Ascending aorta (tissue), 2 donors: ENCODE measurements around the gene CTIF. TPM values are rescaled to one million over a fixed set of nuclear protein-coding genes. Genes with fewer than 3 reads are reported as not detected.

Source experiments
- DNase-seq, 2 donors: peaks; one replicate each; pipeline ENCODE4 v3.0.0-alpha.2; 2019; ENCODE audit warnings: low spot score in 2 of 2
- H3K27ac ChIP-seq, 2 donors: fragments of 200-600 bp; sonication (generic); one replicate each; pipeline ENCODE4 v1.5.1; 2016 to 2017; ENCODE audit warnings: mild to moderate bottlenecking in 1 of 2
- H3K27me3 ChIP-seq: fragments of 200-600 bp; sonication (generic); one replicate; pipeline ENCODE4 v1.5.1; 2017
- H3K36me3 ChIP-seq, 2 donors: fragments of 200-600 bp; sonication (generic); one replicate each; pipeline ENCODE4 v1.5.1; 2016
- H3K4me1 ChIP-seq, 2 donors: fragments of 200-600 bp; sonication (generic); one replicate each; pipeline ENCODE4 v1.5.1; 2016 to 2017; ENCODE audit warnings: mild to moderate bottlenecking in 1 of 2
- H3K4me3 ChIP-seq, 2 donors: fragments of 200-600 bp; sonication (generic); one replicate each; pipeline ENCODE4 v1.5.1; 2016 to 2017; ENCODE audit warnings: mild to moderate bottlenecking in 1 of 2
- H3K9me3 ChIP-seq, 2 donors: fragments of 200-600 bp; sonication (generic); one replicate each; pipeline ENCODE4 v1.5.1; 2016
- intact Hi-C: fragments of 100-400 bp; cut with DNase I; formaldehyde crosslinking; loops from one replicate; pipeline ENCODE4 v1.15.1; 2023
- total RNA-seq: library from RNA; depleted of rRNA; stranded (reverse); fragments of >200 nt; gene quantifications from one replicate; pipeline ENCODE4 v1.1.0, GENCODE V29; 2016
- TF ChIP-seq, protein P1 (sequence below), 3 experiments: fragments of 200-600 bp in 2 of 3; fragments of 450-650 bp in 1 of 3; sonication (generic) in 2 of 3; IDR thresholded peaks; one replicate each; pipeline ENCODE4 v1.5.1; 2016 to 2019; ENCODE audit warnings: antibody characterized with exemption in 3 of 3, mild to moderate bottlenecking in 1 of 3, moderate library complexity in 1 of 3

Gene CTIF
- total RNA-seq, 1 donor from 2014 or later, result 55.3 TPM

DNA sequence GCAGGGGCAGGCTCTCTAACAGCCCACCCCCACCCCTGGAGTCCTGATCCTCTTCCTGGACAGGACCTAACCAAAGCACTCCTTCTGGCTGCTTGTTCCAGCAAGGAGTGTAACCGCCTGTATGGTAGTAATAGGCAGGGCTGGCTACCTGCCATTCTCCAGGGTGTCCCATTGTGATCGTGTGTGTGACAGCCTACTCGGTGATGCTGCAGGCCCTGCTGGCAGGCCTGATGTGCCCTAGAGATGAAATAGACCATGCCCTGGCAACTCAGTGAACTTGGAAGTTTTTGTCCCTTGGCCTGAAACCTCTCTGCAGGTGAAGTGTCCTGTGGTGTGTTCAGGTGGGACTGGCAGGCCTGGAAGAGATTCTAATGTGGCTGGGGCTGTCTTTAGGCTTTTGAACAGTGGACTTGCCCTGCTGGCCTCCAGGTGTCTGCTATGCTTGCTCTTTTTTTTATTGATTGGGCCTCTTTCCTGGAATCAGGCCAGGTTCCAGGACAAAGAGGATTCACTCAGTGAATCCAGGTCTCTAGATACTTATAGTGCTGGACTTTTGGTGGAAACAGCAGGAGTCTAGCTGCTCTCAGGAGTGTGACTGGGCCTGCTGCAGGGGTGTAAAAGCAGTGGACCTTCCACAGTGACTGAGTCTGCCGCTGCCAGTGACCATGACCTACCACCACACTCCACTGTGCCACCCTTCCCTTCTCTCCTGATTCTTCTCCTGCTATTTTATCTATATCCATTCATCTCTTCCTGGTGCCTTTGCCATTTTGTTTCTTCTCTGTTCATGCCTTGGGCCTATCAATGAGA, 132.1 kb downstream of the CTIF start:
- Histone ChIP-seq H3K27me3 (no peaks in the 10 kb centered on the region), H3K4me1 (peaks cover 5 to 7% of the 10 kb centered on the region in 2 donors), H3K27ac (no peak overlapping the region), H3K4me3 (no peak overlapping the region), H3K9me3 (peaks cover 0 to 7% of the 10 kb centered on the region in 2 donors), H3K36me3 (peaks cover 16 to 21% of the 10 kb centered on the region in 2 donors)
- TF ChIP-seq, protein P1, sequence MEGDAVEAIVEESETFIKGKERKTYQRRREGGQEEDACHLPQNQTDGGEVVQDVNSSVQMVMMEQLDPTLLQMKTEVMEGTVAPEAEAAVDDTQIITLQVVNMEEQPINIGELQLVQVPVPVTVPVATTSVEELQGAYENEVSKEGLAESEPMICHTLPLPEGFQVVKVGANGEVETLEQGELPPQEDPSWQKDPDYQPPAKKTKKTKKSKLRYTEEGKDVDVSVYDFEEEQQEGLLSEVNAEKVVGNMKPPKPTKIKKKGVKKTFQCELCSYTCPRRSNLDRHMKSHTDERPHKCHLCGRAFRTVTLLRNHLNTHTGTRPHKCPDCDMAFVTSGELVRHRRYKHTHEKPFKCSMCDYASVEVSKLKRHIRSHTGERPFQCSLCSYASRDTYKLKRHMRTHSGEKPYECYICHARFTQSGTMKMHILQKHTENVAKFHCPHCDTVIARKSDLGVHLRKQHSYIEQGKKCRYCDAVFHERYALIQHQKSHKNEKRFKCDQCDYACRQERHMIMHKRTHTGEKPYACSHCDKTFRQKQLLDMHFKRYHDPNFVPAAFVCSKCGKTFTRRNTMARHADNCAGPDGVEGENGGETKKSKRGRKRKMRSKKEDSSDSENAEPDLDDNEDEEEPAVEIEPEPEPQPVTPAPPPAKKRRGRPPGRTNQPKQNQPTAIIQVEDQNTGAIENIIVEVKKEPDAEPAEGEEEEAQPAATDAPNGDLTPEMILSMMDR (IDR thresholded peaks at IDR 0.05), result no peak
- intact Hi-C loops, result no loop called here
- no peak for DNase-seq

DNA sequence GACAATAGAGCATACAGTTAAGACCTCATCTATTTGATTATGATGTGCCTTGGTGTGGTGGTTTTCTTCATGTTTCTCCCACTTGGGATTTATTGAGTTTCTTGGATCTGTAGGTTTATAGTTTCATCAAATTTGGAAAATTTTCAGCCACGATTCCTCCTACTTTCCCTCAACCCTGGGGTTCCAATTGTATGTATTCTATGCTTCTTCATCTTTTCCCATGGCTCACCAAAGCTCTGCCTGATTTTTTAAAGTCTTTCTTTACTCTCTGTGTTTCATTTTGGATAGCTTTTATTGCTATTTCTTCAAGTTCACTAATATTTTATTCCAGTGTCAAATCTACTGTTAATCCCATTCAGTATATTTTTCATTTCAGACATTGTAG, 132.7 kb downstream of the CTIF start:
- Histone ChIP-seq H3K27me3 (no peaks in the 10 kb centered on the region), H3K9me3 (peaks cover 0 to 7% of the 10 kb centered on the region in 2 donors), H3K36me3 (peaks cover 16 to 18% of the 10 kb centered on the region in 2 donors), H3K27ac (no peak overlapping the region), H3K4me3 (no peak overlapping the region), H3K4me1 (peaks cover 5 to 11% of the 10 kb centered on the region in 2 donors)
- intact Hi-C loops, result no loop called here
- TF ChIP-seq, protein P1 (IDR thresholded peaks at IDR 0.05), result no peak
- DNase-seq, result no peak

DNA sequence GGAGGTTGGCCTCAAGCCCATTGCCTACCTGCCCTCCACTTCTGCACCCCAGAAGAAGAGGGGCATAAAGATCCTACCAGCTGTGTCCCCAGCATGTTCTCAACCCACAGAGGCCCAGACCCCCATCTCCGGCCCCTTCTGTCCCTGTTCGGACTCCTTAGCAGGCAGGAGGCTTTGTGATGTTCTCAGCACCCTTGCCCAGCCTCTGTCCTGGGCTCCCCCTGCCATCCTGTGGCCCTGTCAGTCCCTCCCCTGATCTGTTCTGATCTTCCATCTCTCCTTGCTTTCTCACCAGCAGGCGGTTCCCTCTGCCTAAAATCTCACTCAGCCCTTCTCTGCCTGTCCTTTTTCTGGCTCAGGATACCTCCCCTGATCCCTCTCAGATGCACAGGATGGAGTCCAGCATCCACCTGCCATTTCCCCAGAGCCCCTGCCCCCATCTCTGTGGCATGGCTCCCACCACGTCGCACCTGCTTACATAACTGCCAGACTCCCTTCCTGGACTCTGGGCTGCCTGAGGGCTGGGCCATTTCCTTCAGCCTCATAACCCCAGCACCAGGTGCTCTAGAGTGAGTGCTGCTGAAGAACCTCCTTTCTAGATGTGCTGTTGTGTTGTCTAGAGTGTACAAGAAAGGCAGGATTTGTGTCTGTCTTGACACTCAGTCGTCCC, 134.0 kb downstream of the CTIF start:
- peaks cover 0 to 7% of the 10 kb centered on the region in 2 donors for H3K9me3 ChIP-seq
- no peak overlapping the region for H3K27ac ChIP-seq
- DNase-seq, result no peak
- peaks cover 15 to 18% of the 10 kb centered on the region in 2 donors for H3K36me3 ChIP-seq
- H3K4me1 ChIP-seq, result peaks cover 5 to 16% of the 10 kb centered on the region in 2 donors
- TF ChIP-seq, protein P1 (IDR thresholded peaks at IDR 0.05), result no peak
- H3K4me3 ChIP-seq, result no peak overlapping the region
- no peaks in the 10 kb centered on the region for H3K27me3 ChIP-seq
- intact Hi-C loops, result no loop called here

DNA sequence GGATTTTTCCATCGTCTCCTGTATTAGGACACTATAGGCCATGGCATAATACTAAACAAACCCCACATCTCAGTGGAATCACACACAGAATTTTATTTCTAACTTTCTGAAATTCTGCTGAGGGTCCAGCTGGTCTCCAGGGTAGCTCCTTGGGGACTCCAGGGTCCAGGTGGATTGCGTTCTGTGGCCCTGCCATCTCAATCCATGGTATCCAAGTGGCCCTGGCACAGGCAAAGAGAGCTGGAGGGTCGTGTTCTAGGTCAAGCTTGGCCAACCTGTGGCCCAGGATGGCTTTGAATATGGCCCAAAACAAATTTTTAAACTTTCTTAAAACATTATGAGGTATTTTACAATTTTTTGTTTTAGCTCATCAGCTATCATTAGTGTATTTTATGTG, 134.6 kb downstream of the CTIF start:
- Histone ChIP-seq H3K4me3 (no peak overlapping the region), H3K27me3 (no peaks in the 10 kb centered on the region), H3K27ac (no peak overlapping the region), H3K36me3 (peaks cover 11 to 18% of the 10 kb centered on the region in 2 donors), H3K4me1 (peaks cover 5 to 16% of the 10 kb centered on the region in 2 donors), H3K9me3 (peaks cover 0 to 7% of the 10 kb centered on the region in 2 donors)
- intact Hi-C loops, result no loop called here
- TF ChIP-seq, protein P1 (IDR thresholded peaks at IDR 0.05), result no peak
- no peak for DNase-seq

DNA sequence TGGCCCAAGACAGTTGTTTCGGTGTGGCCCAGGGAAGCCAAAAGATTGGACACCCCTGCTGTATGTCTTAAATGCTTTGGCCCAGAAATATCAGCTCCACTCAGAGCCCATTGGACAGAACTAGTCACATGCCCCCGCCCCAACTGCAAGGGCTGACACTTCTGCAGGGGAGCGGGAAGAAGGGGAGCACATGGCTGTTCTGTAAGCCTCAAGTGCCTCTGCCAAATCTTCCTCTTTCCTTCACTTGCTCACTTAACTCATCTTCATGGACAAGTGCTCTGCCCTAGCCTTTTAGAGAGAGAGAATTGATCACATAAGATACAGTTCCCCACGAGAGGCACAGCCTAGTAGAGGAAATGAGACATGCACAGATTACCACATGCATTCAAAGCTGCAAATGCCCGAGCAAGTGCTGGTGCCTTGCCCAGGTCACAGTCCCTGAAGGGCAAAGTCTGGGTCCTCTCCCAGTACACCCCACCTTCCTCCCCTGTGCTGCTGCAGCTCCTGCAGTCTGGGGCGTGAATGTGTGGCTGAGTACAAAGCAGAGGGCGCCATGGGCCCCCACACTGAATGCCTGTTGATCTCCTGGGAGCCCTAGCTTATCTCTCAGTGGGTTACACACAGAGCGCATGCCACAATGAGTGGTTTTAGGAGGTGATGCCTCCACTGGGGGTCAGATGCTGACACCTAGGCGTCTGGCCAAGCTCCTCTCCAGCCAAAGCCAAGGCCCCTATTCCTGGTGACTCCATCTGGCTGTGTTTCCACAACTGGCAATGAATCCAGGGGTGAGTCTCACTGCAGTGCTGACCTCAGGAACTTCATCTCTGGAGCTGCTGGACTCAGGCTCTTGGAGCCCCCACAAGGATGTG, 135.3 kb downstream of the CTIF start:
- no peak overlapping the region for H3K27ac ChIP-seq
- H3K4me1 ChIP-seq, result peaks cover 9 to 20% of the 10 kb centered on the region in 2 donors
- no peak for DNase-seq
- intact Hi-C loops, result loop anchor here (2.0 kb wide), 1 partner anchor 743 kb away; no protein-coding TSS in a partner anchor
- H3K27me3 ChIP-seq, result no peaks in the 10 kb centered on the region
- H3K36me3 ChIP-seq, result peaks cover 11 to 14% of the 10 kb centered on the region in 2 donors
- H3K9me3 ChIP-seq, result peaks cover 0 to 7% of the 10 kb centered on the region in 2 donors
- TF ChIP-seq, protein P1 (IDR thresholded peaks at IDR 0.05), result no peak
- H3K4me3 ChIP-seq, result no peak overlapping the region
